PC-9 (cell line): ENCODE measurements around the gene PLAC8.

ENCODE experiments used
- CTCF ChIP-seq: fragments of 200-600 bp; sonication (generic); conservative IDR thresholded peaks from 2 replicates; pipeline ENCODE4 v1.6.1; 2017; ENCODE audit warnings: mixed run types, antibody characterized with exemption, mild to moderate bottlenecking, moderate library complexity
- EZH2 ChIP-seq: fragments of 200-600 bp; sonication (generic); IDR thresholded peaks from 2 replicates; pipeline ENCODE4 v1.8.0; 2017; ENCODE audit warnings: antibody characterized with exemption, low read depth

GRCh38 chr4:83110970-83111750 is 3.4 kb downstream of the PLAC8 start:
- TF ChIP-seq CTCF: no peak
- no peak for TF ChIP-seq EZH2
